ENCODE data around the gene RNF31. TPM values are rescaled to one million over a fixed set of nuclear protein-coding genes. Genes with fewer than 3 reads are reported as not detected.

RNF31 gene
- total RNA-seq, 2 donors from 2014 or later, result 56.6 to 86.7 TPM

DNA sequence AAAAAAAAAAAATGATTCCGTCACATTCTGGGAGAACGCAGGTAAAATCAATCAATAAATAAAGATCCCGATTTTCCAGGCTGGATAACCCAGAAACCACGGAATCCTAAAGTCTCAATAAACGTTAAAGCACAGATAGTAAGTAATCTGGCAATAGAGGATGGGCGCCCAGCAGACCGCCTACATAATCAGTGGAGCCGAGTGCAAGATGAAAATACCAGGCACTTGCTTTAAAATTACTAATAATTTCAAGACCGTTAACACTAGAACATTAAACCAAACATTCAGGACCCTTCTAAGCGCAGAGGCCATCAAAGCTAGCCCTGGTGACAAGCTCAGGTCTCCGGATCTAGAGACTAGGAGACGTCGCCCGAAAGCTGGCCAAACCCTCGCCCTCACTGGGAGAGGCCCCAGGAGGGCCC is 33.9 kb upstream of the RNF31 start:
- H3K9me3 Mint-ChIP-seq, result no peaks in the 10 kb centered on the region
- peaks cover 20% of the 10 kb centered on the region for H3K4me1 Mint-ChIP-seq
- no peaks in the 10 kb centered on the region for H3K27me3 Mint-ChIP-seq
- peak overlapping the region; percentile 98 for H3K27ac Mint-ChIP-seq
- peaks cover 40% of the 10 kb centered on the region for H3K36me3 Mint-ChIP-seq (ENCODE audit: low read depth)
- peak overlapping the region; percentile 100 for H3K4me3 Mint-ChIP-seq
- ATAC-seq (replicated peaks), result no peak

DNA sequence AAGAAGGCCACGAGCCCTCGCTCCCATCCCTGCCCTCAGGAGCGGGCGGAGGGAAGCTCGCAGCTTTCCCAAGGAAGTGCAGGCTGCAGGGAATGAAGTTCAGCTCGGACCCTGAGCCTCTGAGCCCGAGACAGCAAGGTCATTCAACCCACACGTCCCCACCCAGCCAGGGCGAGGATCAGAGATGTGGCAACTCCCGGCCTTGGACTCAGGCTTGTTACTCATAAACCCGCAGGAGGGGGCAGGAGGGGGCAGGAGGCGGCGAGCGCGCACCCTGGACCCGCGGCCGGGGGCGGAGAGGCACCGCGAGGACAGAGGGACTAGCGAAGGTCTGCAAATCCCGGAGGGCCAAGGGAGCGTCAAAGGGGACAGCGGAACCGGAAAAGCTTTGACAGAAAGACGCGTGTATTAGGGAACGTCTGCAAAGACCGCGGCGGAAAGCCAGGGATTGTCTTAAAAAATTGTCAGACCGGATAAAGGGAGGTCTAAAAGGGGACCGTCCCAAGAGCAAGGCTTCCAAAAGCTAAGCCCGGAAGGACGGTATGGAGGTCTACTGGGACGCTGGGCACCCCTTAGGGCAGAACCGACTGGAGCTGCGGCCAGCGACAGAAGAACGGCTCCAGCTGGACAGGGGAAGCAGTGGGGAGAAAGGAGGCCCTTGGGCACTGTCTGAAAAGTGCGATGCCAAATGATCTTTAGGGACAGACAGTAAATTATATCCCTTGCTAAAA is 33.3 kb upstream of the RNF31 start:
- peak overlapping the region; percentile 98 for H3K27ac Mint-ChIP-seq
- peak; percentile 53 for ATAC-seq (replicated peaks)
- peaks cover 46% of the 10 kb centered on the region for H3K36me3 Mint-ChIP-seq (ENCODE audit: low read depth)
- no peaks in the 10 kb centered on the region for H3K27me3 Mint-ChIP-seq
- H3K4me3 Mint-ChIP-seq, result peak overlapping the region; percentile 100
- peaks cover 24% of the 10 kb centered on the region for H3K4me1 Mint-ChIP-seq
- no peaks in the 10 kb centered on the region for H3K9me3 Mint-ChIP-seq

DNA sequence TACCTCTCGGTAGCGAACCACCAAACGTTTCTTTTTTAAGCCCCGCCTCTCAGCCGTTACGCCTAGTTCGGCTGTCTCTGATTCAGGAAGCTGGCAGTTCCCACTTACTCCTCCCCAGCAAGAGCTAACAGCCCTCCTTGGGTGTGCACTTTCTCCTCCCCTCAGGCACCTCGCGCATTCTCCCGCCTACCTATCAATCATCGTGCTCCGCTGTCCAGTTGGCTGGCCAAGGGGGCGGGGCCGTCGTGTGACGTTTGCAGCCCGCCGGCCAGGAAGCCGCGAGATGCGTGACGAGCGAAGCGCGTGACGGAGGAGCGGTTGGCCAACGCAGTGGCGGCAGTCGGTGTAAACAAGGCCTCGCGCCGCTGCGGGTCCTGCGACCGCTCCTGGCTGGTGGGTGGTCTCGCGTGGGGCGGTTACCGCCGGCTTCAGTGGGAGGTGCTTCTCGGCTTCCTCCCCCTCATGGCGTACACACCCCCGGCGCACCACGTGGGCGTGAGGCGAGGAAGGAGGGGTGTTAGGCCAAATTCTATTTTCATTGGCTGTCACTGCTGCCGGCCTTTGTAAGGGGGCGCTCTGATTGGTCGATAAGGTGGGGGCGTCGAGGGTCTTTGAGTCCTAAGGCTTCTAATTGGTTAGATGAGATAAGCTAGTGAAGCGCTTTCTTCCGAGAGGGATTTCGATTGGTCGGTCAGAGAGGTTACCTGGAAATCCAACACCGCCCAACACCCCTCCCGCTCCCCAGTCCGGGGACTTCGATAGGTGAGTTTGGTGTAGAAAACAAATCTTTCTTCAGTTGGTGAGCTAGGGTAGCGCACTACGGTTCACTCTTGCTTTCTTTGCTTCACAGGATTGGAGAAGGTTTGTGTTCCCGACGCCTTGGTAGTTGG is 32.5 kb upstream of the RNF31 start, which contains the start of the genes DCAF11 and NRL:
TSS of gene DCAF11 (plus strand) at position 246 of the 890 bp plus-strand sequence. CDS start 818 bp downstream, outside the sequence.
TSS of gene NRL (minus strand) at position 418 of the 890 bp plus-strand sequence. CDS start 32,101 bp downstream, outside the sequence.
- peaks cover 24% of the 10 kb centered on the region for H3K4me1 Mint-ChIP-seq
- peak within 1 kb of the TSS; percentile 98 for H3K27ac Mint-ChIP-seq
- H3K4me3 Mint-ChIP-seq, result peak within 1 kb of the TSS; percentile 100
- no peaks in the 10 kb centered on the region for H3K27me3 Mint-ChIP-seq
- H3K9me3 Mint-ChIP-seq, result no peaks in the 10 kb centered on the region
- peak; percentile 90 for ATAC-seq (replicated peaks)
- peaks cover 54% of the 10 kb centered on the region for H3K36me3 Mint-ChIP-seq (ENCODE audit: low read depth)

DNA sequence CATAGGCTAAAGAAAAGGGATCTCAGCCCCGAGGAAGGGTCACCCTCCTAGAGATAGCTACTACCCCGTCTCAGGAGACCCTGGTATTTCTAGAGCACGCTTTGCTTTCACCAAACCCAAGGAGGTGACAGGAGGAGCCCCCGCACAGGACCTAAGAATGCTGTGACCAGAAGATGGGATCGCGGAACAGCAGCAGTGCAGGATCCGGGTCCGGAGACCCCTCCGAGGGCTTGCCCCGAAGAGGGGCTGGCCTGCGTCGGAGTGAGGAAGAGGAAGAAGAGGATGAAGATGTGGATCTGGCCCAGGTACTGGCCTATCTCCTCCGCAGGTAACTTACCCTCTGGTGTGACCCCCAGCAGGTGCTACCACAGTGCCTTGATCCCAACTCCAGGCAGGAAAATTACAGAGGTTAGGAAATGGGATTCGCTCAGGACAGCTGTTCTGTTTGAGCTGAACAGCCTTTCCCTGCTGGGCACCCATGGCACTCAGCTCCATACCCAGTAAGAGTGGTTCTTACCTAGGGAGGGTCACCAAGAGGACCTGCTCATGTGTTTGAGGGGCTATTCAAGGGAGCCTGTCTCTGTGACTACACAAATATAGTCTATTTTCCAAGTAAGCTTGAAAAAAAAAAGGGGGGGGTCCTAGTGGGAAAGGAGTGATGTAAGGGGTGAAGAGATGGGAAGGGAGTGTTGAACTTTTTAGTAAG is 31.7 kb upstream of the RNF31 start:
- Mint-ChIP-seq H3K4me3 (peak overlapping the region; percentile 100), H3K27ac (peak overlapping the region; percentile 98), H3K9me3 (no peaks in the 10 kb centered on the region), H3K27me3 (no peaks in the 10 kb centered on the region), H3K4me1 (peaks cover 24% of the 10 kb centered on the region), H3K36me3 (ENCODE audit: low read depth) (peaks cover 62% of the 10 kb centered on the region)
- no peak for ATAC-seq (replicated peaks)

DNA sequence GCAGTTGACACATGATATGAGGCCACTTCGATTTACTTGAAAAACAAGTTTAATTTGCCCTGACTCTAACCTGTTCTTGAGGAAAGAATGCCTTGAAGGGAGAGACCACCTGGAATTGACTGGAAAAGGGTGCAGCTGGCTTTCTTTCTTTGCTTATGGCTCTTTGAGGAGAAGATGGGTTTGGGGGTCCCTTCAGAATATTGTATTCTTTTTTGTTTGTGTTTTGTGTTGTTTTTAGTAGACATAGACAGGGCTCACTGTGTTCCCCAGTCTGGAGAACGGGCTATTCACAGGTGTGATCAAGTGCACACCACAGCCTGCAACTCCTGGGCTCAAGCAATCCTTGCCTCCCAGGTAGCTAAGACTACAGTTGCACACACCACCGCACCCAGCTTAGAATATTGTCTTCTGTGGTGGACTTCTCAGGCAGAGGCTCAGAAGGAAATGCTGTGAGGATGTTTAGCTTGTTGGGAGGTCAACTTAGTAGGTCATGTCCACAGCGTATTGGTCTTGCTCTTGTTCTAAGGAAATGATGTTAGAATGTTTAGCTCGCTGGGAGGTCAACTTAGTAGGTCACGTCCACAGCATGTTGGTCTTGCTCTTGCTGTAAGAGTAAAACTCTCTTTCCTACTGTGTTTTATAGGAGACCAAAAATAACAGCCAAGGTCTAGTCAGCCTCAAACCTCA is 31.0 kb upstream of the RNF31 start:
- H3K4me1 Mint-ChIP-seq, result peaks cover 24% of the 10 kb centered on the region
- peak overlapping the region; percentile 98 for H3K27ac Mint-ChIP-seq
- H3K36me3 Mint-ChIP-seq (ENCODE audit: low read depth), result peaks cover 69% of the 10 kb centered on the region
- no peak for ATAC-seq (replicated peaks)
- H3K9me3 Mint-ChIP-seq, result no peaks in the 10 kb centered on the region
- peak overlapping the region; percentile 100 for H3K4me3 Mint-ChIP-seq
- H3K27me3 Mint-ChIP-seq, result no peaks in the 10 kb centered on the region

DNA sequence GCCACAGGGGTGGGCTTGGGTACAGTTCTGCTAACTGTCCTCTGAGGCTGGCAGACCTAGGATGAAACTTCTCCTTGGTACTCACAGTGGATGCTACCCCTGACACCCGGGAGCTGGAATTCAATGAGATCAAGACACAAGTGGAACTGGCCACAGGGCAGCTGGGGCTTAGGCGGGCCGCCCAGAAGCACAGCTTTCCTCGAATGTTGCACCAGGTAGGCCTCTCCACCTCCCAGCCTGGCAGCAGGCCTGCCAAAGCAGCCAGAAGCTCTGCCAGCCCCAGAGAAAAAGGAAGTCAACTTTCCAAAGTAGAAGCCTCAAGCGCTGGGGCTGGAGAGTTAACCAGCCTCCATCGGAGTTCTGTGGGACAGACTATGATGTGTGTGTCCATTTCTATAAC is 30.1 kb upstream of the RNF31 start:
- ATAC-seq (replicated peaks), result no peak
- Mint-ChIP-seq H3K9me3 (no peaks in the 10 kb centered on the region), H3K27ac (peak overlapping the region; percentile 98), H3K4me3 (no peak overlapping the region), H3K36me3 (ENCODE audit: low read depth) (peaks cover 78% of the 10 kb centered on the region), H3K27me3 (no peaks in the 10 kb centered on the region), H3K4me1 (peaks cover 24% of the 10 kb centered on the region)

DNA sequence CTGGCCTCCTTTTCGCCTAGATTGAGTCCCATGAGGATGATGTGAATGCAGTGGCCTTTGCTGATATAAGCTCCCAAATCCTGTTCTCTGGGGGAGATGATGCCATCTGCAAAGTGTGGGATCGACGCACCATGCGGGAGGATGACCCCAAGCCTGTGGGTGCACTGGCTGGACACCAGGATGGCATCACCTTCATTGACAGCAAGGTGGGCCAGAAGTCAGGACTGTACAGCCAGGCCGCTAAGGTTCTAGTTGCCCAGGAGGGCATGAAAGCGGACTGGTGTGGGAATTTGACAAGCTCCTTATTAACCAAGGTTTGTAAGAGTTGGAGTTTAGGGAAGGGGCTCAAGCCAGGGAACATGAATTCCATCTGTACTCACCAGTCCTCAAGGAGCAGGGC is 27.6 kb upstream of the RNF31 start:
- Mint-ChIP-seq H3K4me3 (no peak overlapping the region), H3K27ac (peak overlapping the region; percentile 64), H3K36me3 (ENCODE audit: low read depth) (peaks cover 97% of the 10 kb centered on the region), H3K4me1 (peaks cover 24% of the 10 kb centered on the region), H3K27me3 (no peaks in the 10 kb centered on the region), H3K9me3 (no peaks in the 10 kb centered on the region)
- no peak for ATAC-seq (replicated peaks)

DNA sequence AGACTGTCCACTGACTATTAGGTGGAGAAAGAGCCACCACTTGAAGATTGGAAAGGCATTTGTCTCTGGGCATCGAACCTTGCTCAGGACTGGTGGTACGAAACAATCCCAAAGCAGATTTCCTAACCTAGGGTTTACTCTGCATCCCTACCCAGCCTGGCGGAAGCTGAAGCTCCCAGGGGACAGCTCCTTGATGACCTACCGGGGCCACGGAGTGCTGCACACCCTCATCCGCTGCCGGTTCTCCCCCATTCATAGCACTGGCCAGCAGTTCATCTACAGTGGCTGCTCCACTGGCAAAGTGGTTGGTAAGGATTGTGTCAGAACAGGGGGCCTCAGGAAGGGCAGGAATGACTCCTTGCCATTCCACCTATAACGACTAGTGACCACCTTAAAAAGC is 26.1 kb upstream of the RNF31 start:
- H3K36me3 Mint-ChIP-seq (ENCODE audit: low read depth), result peaks cover 82% of the 10 kb centered on the region
- H3K27ac Mint-ChIP-seq, result no peak overlapping the region
- H3K9me3 Mint-ChIP-seq, result no peaks in the 10 kb centered on the region
- no peak for ATAC-seq (replicated peaks)
- peaks cover 13% of the 10 kb centered on the region for H3K4me1 Mint-ChIP-seq
- H3K27me3 Mint-ChIP-seq, result no peaks in the 10 kb centered on the region
- H3K4me3 Mint-ChIP-seq, result no peak overlapping the region

DNA sequence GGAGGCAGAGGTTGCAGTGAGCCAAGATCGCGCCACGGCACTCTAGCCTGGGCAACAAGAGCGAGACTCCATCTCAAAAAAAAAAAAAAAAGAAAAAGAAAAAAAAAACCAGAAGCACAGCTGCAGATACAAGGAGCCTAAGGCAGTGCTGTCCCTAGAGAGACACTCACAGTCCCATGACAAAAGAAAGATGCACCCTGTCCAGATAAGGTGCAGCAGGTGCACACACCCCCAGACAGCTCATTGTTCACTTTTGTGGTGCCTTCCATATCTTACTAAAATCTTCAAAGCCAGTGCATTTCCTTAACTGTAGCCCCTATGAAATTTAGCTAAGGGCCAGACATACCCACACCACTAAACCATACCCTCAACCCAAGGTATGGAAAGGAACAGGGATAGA is 24.9 kb upstream of the RNF31 start:
- no peak overlapping the region for H3K27ac Mint-ChIP-seq
- H3K27me3 Mint-ChIP-seq, result no peaks in the 10 kb centered on the region
- H3K9me3 Mint-ChIP-seq, result no peaks in the 10 kb centered on the region
- ATAC-seq (replicated peaks), result no peak
- H3K4me1 Mint-ChIP-seq, result peaks cover 6% of the 10 kb centered on the region
- H3K36me3 Mint-ChIP-seq (ENCODE audit: low read depth), result peaks cover 70% of the 10 kb centered on the region
- H3K4me3 Mint-ChIP-seq, result no peak overlapping the region

DNA sequence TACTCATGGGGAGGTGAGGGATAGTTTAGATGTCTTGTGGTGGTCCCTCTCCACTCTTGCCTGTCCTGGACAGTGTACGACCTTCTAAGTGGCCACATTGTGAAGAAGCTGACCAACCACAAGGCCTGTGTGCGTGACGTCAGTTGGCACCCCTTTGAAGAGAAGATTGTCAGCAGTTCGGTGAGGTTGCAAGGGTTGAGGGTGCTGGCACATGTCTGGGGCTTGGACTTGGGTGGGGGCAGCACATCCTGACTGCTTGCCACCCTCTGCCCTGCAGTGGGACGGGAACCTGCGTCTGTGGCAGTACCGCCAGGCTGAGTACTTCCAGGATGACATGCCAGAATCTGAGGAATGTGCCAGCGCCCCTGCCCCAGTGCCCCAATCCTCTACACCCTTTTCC is 24.4 kb upstream of the RNF31 start:
- Mint-ChIP-seq H3K36me3 (ENCODE audit: low read depth) (peaks cover 65% of the 10 kb centered on the region), H3K4me1 (peaks cover 6% of the 10 kb centered on the region), H3K9me3 (no peaks in the 10 kb centered on the region), H3K27ac (peak overlapping the region; percentile 58), H3K4me3 (no peak overlapping the region), H3K27me3 (no peaks in the 10 kb centered on the region)
- ATAC-seq (replicated peaks), result no peak

DNA sequence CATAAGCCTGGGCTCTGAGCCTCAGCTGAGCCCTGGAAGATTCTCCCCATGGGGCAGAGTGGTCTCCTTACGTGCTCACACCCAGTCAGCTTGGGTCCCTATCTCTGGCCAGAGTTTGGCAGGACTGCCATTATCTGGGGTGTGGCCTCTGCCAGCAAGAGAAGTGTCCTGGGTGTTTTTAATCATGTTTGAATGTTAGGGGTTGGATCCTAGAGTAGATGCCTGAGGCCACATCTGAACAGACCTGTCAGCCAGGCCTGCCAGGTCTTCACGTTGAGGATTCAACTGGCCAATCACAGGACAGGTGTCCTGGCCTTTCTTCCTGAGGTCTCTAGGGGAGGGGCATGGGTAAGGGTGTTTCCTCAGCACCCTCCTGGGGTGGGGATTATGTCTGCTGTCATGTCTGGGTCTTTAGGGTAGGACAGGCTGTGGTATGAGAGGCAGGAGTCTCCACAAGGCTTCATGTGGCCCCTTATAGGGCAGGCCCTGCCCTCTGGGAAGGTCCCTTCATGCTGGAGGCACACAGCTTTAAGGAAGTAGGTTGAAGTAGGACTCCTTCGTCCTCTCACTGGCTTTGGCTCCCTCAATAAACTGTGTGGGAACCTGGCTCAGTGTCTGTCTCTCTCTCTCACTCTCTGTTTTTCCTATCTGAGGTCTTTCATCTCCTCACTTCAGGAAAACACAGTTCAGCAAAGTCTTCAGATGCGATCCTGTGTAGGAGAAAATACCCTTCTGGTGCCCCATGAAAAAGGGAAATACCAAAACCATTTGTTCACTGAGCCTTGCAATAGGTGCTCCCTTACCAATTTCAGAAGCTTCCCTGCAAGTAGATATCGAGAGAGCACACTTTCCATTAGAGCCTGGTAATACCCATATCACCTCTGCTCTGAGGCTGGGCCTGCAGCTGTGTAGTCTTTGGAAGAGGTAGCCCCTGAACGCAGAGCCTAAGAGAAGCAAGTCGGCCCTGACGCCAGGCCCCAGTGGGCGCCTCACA is 23.6 kb upstream of the RNF31 start:
- no peaks in the 10 kb centered on the region for H3K27me3 Mint-ChIP-seq
- ATAC-seq (replicated peaks), result no peak

DNA sequence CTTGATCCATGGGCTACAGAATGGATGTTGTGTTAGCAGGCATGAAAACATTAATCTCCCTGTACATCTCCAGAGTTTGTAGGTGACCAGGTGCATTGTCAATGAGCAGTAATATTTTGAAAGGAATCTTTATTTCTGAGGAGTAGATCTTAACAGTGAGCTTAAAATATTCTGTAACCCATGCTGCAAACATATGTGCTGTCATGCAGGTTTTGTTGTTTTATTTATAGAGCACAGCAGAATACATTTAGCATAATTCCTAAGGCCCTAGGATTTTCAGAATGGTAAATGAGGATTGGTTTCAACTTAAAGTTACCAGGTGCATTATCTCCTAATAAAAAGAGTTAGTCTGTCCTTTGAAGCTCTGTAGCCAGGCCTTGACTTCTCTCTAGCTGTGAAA is 20.4 kb upstream of the RNF31 start:
- H3K27me3 Mint-ChIP-seq, result no peaks in the 10 kb centered on the region
- ATAC-seq (replicated peaks), result no peak
- no peak overlapping the region for H3K4me3 Mint-ChIP-seq
- no peaks in the 10 kb centered on the region for H3K9me3 Mint-ChIP-seq
- peaks cover 25% of the 10 kb centered on the region for H3K36me3 Mint-ChIP-seq (ENCODE audit: low read depth)
- no peak overlapping the region for H3K27ac Mint-ChIP-seq
- H3K4me1 Mint-ChIP-seq, result peaks cover 3% of the 10 kb centered on the region

More for the DNA sequence above, 23.6 kb upstream of the RNF31 start:
- Mint-ChIP-seq H3K4me3 (no peak overlapping the region), H3K4me1 (peaks cover under 1% of the 10 kb centered on the region), H3K27ac (peak overlapping the region; percentile 58), H3K9me3 (no peaks in the 10 kb centered on the region), H3K36me3 (ENCODE audit: low read depth) (peaks cover 57% of the 10 kb centered on the region)

DNA sequence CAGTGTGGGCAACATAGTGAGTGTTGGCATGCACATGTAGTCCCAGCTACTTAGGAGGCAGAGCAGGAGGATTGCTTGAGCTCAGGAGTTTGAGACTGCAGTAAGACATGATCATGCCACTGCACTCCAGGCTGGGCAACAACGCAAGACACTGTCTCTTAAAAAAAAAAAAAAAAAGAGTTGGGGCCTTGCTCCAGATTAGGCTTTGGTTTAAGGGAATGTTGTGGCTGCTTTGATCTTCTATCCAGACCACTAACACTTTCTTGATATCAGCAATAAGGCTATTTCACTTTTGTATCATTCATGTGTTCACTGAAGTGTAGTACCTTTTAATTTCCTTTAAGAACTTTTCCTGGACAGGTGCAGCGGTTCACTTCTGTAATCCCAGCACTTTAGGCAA is 19.6 kb upstream of the RNF31 start:
- Mint-ChIP-seq H3K27me3 (no peaks in the 10 kb centered on the region), H3K4me1 (peaks cover 7% of the 10 kb centered on the region), H3K9me3 (no peaks in the 10 kb centered on the region), H3K4me3 (no peak overlapping the region), H3K36me3 (ENCODE audit: low read depth) (peaks cover 17% of the 10 kb centered on the region), H3K27ac (no peak overlapping the region)
- no peak for ATAC-seq (replicated peaks)

Data from activated T-helper 17 cell treated with anti-CD3 and anti-CD28 coated beads, Interleukin-2, amount 50 U/mL, for 72 hours (primary cell).